Measurements from ENCODE around the gene IKZF1.
A peak's percentile ranks its signal among the peaks of the same experiment; 100 is the strongest.

Gene IKZF1

DNA sequence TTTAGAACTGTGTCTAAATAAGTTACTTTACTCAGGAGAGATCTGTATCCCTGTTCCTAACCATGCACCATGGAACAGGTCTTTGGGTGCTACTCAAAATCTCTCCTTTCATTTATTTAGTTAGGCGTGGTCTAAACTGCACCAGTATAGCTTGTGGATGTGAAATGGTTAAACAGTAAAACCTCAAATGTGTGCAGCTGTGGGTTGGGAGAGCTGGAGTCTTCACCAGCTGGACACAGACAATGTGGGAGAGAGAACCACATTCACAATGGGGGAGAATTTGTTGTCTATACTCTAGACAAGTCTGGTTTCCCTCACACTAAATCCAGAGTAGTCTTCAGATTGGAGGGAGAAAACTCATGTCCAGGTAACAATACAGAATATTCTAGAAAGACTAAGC is 31.2 kb upstream of the IKZF1 start:
- TF ChIP-seq, protein P1, sequence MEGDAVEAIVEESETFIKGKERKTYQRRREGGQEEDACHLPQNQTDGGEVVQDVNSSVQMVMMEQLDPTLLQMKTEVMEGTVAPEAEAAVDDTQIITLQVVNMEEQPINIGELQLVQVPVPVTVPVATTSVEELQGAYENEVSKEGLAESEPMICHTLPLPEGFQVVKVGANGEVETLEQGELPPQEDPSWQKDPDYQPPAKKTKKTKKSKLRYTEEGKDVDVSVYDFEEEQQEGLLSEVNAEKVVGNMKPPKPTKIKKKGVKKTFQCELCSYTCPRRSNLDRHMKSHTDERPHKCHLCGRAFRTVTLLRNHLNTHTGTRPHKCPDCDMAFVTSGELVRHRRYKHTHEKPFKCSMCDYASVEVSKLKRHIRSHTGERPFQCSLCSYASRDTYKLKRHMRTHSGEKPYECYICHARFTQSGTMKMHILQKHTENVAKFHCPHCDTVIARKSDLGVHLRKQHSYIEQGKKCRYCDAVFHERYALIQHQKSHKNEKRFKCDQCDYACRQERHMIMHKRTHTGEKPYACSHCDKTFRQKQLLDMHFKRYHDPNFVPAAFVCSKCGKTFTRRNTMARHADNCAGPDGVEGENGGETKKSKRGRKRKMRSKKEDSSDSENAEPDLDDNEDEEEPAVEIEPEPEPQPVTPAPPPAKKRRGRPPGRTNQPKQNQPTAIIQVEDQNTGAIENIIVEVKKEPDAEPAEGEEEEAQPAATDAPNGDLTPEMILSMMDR (IDR thresholded peaks at IDR 0.05; ENCODE audit: insufficient read depth, low read depth, low read length, missing control alignments), result no peak
- H3K4me3 ChIP-seq (ENCODE audit: low read depth, low read length), result no peak overlapping the region
- no peak for DNase-seq (ENCODE audit: low read depth)

DNA sequence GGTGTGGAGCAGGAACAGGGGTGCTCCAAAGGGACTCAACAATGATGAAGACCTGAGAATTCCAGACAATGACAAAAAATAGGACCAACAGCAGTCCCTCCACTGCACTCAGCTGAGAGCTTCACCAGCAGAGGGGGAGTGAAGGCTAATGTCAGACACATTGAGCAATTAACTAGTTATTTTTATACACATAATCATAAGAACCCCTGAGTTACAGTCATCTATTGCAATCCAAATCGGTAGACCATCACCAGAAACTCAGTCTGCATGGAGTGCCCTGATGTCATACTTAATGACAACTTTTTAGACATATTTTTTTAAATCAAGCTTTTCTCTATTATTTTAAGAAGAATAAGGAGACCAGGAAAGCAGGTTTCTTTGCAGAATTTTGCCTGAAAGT is 30.6 kb upstream of the IKZF1 start:
- DNase-seq (ENCODE audit: low read depth), result no peak
- TF ChIP-seq, protein P1 (IDR thresholded peaks at IDR 0.05; ENCODE audit: insufficient read depth, low read depth, low read length, missing control alignments), result no peak
- no peak overlapping the region for H3K4me3 ChIP-seq (ENCODE audit: low read depth, low read length)

DNA sequence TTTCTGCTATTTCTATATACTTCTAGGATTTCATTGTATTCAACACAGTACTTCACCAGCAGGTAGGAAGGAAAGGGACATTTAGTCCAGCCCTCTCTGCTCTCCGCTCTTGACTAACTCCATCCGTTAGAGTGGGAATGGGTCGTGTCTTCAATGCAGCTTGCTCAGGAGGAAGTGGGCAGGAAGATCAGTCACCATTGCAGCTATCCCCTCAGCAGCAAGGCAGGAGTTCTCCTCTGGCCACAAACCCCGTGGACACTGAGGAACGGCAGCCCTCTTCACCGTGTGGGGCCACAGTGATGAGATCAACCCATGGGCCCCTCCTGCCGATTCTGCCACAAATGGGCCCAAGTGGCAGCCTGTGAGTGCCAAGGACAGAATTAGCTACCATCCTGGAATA is 30.2 kb upstream of the IKZF1 start:
- TF ChIP-seq, protein P1 (IDR thresholded peaks at IDR 0.05; ENCODE audit: insufficient read depth, low read depth, low read length, missing control alignments), result no peak
- no peak for DNase-seq (ENCODE audit: low read depth)
- H3K4me3 ChIP-seq (ENCODE audit: low read depth, low read length), result no peak overlapping the region

DNA sequence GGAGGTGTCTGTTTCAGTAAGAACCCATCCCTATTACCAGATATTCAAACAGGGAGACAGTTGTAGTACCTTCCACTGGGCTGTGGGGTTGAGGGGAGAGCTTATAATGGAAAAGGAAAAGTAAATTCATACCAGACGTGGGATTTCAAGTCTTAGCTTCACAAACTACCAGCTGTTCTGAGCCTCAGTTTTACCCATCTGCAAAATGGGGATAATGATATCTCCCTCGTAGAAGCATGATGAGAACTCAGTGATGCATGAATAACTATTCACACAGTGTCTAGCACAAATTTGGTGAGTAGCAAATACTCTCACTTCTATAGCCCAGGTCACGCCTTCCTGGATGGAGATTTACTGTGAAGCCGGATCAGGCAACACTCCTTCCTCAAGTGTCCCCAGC is 29.1 kb upstream of the IKZF1 start:
- TF ChIP-seq, protein P1 (IDR thresholded peaks at IDR 0.05; ENCODE audit: insufficient read depth, low read depth, low read length, missing control alignments), result no peak
- H3K4me3 ChIP-seq (ENCODE audit: low read depth, low read length), result no peak overlapping the region

DNA sequence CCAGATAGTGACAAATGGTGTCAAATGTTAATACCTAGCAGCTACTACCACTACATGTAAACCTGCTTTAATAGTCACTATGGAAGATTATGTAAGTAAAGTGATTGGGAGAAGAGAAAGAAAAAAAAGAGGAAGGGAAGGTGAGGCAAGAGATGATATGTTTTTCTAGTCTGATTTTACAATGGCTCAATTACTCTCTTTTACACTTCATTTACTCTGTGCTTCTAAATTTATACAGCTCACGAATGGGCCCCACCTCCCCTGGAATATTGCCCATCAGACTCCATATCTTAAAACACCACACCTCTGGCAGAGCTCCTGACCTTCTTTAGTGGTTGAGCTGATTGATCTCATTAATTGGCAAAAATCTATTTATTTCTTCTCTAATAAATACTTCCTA is 28.0 kb upstream of the IKZF1 start:
- H3K4me3 ChIP-seq (ENCODE audit: low read depth, low read length), result no peak overlapping the region
- TF ChIP-seq, protein P1 (IDR thresholded peaks at IDR 0.05; ENCODE audit: insufficient read depth, low read depth, low read length, missing control alignments), result no peak
- DNase-seq (ENCODE audit: low read depth), result no peak

More for the DNA sequence above, 29.1 kb upstream of the IKZF1 start:
- DNase-seq (ENCODE audit: low read depth), result no peak

DNA sequence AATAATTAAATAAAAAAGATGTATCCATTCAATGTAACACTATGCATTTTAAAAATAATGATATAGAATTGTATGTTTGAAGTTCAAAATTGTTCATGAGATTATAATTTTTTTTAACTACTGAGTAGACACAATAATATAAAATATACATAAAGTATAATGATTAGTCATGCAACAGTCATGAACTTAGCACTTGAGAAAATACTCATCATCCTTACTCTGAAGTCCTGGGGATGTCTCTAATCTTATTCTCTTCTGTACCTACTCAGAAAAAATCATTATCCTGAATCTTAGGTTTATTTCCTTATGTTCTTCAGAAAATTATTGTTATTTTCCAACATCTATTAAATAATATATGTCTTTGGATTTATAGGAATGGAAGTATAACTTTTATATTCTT is 26.4 kb upstream of the IKZF1 start:
- TF ChIP-seq, protein P1 (IDR thresholded peaks at IDR 0.05; ENCODE audit: insufficient read depth, low read depth, low read length, missing control alignments), result no peak
- DNase-seq (ENCODE audit: low read depth), result no peak
- no peak overlapping the region for H3K4me3 ChIP-seq (ENCODE audit: low read depth, low read length)

DNA sequence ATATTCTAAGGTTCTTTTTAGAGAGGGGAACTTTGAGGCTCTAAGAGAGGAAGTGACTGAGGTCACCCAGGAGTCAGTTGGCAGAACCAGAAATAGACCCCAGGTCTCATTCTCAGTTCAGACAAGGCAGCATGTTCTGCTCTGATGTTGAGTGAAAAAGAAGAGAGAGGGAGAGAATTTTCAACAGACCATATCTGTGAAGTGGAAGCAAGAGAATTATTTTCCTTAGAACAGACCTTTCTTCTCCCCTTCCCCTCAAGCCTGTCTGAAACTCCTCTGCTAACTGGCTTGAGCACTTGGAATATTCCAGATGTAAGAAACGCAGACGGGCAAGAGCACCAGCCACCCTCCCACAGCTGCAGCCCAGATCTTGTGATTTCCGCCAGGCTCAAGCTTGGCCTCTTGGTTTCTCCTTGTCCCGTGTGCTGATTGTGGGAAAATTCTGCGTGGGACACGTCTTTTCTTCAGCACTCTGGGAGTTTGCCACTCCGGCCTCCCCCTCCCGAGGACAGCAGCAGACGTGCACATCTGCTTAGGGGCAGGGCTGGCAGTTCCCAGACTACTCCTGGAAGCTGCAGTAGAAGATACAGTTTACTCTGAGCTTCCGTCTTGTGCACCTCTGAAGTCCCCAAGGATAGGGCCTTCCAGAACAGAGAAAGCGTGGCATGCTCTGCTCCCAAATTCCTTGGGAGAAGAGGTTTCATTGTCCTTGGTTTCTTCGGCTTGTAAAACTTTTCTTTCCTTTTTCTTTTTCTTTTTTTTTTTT is 22.7 kb upstream of the IKZF1 start:
- TF ChIP-seq, protein P1 (IDR thresholded peaks at IDR 0.05; ENCODE audit: insufficient read depth, low read depth, low read length, missing control alignments), result no peak
- DNase-seq (ENCODE audit: low read depth), result peak; percentile 87
- peak overlapping the region; percentile 62 for H3K4me3 ChIP-seq (ENCODE audit: low read depth, low read length)

Data from GM12865 (cell line).